CD4-positive, alpha-beta T cell treated with Interleukin-15 for 4 hours (primary cell): ENCODE data around the gene LHPP.

Experiments
- DNase-seq: peaks from one replicate; pipeline ENCODE4 v3.0.0-alpha.2; 2020; ENCODE audit warnings: low spot score

LHPP gene

DNA sequence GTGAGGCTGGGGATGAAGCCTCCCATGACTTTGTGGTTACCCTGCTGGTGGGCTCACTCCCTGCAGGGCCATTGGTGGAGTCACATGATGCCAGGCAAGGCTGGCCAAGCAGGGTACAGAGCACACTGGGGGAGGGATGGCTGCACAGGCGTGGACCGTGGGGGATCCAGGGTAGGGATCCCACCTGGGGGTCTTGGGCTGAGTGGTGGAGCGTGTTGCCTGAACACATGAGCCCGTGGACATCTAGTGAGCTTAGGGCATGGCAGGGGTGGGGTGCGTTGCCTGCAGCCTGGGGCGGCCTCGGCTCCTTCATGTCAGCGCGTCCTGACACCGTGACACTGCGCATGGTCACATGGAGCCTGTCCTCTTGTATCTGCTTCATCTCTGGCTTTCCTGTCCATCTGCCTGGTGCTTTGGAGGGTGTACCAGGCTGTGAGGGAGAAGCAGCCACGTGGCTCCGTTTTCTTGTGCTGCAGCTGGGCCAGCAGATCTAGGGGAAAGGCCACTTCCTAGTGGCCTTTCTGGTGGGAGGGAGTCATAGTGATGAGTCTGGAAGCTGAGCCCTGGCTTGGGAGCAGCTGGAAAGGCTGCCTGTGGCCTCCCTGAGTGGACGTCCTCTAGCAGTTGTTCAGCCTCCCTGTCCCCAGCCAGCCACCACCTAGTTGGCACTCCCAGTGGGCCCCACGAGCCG lies 96.2 kb downstream of the LHPP start:
- no peak for DNase-seq

DNA sequence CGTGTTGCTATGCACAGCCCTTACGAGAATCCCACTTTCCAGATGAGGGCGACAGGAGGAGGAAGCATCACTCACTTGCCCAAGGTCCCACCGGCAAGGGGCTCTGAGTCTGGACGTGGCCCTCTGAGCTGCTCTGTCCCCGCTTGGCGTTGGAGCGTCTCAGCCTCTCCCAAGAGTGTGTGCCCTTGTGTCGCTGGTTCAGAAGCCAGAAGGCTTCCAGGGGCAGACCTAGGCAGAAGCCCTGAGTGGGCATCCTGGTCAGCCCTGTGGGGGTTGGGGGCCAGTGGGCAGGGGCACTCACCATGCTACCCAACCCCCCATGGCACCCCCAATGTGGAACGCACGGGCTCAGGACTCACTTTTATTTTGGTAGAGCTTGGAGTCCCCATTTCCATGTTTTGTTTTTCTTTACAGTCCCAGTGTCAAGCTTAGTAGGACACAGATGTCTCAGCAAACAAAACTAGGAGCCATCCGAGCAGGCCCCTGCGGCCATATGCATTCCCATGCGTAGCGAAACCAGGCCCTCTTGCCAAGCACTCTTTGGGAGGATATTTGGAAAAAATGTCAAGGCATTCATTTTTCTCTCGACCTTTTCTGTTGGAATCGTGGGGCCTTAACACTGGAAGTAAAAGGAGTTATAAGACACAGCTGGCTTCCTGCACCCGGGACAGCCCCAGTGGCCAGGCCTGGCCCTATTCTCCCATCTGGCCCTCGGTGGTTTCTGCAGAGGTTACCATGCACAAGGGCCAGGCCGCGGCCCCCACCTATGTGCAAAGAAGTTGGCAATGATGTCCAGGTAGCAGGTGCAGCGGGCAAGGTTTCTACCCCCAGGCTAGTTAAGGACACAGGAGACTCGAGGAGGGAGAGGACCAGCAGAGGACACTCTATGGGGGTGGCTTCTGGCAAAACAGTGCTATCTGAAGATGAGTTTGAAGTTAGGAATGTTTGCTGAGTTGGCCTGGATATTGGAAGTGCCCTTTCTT lies 97.0 kb downstream of the LHPP start:
- DNase-seq: no peak

DNA sequence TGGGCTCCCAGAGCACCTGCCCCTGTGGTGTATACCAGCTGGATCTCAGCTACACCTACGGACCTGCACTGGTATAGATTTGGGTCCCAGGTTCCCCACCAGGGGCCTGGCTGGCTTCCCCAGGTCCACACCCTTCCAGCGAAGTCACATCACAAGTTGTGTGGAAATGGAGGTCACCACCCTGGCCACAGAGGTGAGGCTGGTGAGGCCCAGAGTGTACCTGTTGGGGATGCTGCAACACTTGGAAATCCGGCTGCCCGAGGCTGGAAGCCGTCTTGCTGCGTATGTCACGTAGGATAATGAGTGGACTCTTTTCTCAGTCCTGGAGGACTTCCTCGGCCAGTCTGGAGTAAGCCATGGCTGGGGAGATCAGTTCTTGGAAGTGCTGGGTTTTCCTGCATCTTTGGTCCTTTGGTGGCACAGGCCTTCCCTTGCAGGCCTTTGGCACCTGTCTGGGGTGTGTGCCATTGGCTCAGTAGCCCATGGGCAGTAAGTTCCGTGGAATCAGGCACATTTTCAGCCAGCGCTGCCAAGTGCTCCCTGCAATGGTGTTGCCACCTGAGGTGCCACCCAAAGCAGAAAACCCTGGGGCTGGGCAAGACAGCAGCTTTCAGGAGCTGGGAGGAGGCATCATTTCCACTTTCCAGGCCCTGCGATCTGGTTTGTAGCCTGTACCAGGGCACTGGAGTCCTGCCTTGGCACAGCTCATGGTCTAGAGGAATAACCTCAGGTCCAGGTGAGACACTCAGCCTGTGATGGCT lies 97.9 kb downstream of the LHPP start:
- no peak for DNase-seq

DNA sequence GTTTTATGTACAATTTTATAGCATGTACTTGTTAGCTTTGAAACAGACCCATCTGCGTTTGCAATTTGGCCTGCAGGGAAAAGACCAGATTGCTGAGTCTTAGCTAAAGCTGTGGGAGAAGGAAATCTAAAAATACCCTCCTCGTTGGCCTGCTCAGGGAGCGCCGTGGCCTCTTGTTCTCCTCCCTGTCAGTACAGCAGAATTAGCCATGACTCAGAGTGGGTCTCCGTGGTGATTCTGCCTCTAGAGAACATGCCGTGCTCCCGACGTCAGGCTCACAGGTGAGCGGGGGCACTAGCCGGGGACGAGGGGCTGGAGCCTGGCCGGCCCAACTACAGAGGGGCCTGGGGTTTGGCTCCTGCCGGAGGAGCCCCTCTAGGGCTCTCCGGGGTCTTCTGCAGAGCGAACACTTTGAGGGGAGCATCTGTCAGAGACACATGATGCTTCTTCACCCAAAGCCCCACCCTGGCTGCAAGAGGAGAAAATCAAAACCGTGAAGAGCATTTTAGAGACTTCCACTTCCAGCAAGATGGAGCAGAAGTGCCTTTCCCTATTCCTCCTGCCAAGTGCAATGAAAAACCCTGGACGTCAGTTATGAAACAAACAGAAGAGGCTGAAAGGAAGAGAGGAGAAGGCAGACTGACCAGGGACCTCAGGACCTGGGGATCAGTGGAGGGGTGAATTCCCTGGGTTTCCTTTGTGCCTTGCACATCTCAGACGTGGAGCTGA lies 98.9 kb downstream of the LHPP start:
- DNase-seq: no peak

DNA sequence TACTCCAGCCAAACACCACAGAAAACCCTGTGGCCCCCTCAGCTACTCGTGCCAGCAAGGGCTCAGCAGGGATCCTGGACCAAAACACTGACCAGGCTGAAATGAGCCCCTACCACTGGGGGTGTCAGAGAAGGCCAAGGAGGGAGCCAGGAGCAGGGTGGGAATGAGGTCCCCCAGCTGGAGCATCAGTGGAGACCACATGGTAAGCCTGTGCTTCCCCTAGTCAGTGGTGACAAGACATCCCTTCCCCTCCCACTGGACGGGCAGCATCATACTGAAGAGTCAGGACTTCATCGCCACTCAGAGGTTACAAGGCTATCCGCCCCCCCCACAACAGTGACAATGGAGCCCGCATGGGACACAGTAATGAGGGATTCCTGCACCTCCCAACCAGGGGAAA lies 99.6 kb downstream of the LHPP start:
- DNase-seq: no peak

DNA sequence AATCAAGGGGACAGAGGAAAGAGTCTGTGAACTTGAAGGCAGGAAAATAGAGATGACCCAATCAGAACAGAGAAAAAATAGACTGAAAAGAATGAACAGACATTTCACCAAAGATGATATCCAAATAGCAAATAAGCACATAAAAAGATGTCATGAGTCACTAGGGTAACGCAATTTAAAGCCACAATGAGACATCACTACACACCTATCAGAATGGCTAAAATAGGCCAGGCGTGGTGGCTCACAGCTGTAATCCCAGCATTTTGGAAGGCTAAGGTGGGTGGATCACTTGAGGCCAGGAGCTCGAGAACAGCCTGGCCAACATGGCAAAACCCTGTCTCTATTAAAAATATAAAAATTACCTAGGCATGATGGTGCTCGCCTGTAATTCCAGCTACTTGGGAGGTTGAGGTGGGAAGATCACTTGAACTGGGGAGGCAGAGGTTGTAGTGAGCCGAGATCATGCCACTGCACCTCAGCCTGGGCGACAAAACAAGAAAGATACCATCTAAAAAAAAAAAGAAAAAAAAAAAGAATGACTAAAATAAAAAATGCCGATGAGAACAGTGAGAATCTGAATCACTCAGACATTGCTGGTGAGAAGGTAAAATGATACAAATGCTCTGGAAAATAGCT lies 100.9 kb downstream of the LHPP start:
- no peak for DNase-seq

DNA sequence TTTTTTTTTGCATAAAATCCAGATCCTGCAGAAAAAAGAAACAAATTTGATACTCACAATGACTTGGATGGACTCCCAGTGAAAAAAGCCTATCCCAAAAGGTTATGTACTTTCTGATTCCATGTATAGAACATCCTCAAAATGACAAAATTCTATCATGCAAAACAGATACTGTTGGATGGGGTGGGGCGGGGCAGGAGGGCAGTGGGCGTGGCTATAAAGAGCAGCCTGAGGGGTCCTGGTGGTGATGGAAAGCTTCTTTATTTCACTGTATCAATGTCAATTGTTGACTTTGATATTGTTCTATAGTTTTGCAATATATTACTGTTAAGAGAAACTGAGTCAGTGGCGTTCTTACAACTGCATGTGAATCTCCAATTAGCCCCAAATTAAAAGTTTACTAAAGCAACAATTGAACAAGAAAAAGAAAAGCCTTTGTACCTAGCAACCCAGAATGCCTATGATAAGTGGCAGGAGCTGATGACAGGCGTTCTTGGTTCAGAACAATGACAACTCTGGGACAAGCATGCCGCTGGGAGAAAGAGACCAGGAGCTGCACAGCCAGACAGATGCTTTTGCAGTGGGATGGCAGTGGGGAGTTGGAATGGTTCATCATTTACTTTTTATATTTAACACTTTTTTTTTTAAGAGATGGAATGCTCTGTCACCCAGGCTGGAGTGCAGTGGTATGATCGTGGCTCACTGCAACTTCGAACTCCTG lies 101.9 kb downstream of the LHPP start:
- DNase-seq: no peak

DNA sequence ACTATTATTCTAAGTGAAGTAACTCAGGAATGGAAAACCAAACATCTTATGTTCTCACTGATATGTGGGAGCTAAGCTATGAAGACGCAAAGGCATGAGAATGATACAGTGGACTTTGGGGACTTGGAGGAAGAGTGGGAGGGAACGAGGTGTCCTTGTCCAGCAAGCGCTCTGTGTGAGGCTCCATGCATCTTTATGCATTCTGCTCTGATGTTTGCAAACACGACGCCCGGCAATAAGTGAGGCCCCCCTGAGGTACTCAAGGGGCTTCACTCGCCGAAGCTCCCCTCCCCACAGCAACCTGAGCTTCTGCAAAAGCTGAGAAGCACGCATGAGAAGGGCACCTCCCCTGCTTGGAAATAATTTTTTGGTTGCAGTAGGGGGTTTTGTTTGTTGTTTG lies 103.3 kb downstream of the LHPP start:
- no peak for DNase-seq

DNA sequence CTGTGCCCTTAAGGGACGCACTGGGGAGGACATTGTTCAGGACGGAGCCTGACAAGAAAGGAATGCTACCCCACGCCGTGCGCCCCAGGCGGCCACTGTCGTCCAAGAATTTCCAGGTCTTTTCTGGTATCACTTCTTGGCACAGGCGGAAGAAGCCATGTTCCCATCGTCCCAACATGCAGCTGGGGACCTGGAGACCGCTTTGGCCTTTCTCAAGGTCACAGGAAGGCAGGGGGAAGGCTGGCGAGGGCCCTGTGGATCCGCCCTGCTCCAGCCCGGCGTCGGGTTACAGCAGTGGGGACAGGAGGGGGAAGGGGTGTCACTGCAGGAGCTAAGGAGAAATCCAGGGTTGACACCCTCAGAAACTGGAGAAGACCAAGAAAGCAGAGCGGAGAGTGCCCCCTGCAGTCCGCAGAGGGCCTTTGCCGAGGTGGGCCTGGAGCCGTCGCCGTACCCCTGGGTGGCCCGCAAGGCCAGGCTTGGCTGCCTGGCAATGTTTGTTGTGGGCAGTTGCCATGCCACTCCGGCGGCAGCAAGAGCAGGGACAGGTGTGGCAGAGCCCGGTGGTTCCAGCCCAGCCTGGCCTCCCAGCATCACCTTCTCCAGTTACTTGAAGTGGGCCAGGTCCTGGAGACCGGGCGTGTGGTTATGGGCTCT lies 104.1 kb downstream of the LHPP start:
- no peak for DNase-seq

DNA sequence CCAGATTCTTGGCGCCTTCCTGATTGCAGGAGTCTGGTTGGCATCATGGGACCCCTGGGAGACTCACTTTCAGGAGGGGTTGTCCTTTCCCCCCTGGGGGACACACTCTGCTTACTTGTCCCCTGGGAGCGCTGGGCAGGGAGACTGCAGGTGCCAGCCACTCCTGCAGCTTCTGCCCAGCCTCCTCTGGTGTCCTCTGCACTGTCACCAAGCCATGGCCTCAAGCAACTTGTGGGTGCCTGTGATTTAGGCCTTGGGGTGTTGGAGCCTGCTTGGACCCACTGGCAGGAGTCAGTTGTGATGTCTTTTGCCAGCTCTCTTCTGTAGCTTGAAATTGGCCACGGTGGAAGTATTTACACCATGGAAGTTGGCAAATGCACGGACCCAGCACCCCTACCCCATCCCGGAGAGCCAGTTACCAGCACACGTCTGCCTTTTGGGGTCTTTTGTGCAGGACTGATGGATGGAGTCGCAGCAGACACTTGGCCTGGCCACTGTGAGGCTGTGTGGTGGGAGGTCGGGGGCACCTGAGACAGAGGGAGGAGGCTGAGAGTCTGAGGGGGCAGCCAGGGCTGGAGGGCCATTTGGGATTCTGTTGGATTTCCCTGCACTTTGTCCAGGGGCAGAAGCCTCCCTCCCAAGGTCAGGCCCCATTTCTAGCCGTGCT lies 104.7 kb downstream of the LHPP start:
- no peak for DNase-seq

DNA sequence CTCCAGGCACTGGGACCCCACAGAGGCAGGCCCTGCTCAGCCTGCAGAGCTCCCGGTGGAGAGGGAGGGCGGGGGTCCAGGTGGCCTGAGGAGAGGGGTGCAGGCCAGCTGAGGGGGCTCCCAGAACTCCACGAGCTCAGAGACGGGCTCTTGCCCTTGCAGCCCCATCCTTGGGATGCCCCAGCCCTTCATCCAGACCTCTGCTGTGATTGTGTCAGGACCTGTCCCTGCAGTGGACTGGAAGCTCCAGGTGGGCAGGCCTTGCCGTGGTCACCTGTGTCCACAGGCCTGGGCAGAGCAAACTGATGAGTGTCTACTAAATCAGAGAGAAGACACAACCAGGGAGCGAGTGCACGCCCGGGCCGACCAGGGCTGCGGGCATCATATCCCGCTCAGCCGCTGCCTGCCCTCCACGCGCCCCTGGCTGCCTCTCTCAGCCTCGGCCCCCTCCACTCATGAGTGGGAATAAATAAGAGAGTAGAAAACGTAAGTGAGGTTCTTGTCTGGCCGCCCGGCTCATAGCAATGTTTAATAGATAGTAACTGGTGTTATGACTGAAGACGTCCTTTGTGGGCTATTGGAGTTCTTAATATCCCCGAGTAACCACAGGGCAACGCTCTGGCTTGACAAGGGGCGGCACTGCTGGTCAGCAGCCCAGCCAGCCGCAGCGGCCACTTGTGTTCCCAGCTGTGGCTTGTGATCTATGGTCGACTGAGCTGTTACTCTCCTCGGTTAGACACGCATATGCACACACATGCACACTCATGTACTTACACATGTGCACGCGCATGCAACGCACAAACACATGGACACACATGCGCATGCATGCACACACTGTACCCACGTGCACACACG lies 105.6 kb downstream of the LHPP start:
- DNase-seq: no peak

DNA sequence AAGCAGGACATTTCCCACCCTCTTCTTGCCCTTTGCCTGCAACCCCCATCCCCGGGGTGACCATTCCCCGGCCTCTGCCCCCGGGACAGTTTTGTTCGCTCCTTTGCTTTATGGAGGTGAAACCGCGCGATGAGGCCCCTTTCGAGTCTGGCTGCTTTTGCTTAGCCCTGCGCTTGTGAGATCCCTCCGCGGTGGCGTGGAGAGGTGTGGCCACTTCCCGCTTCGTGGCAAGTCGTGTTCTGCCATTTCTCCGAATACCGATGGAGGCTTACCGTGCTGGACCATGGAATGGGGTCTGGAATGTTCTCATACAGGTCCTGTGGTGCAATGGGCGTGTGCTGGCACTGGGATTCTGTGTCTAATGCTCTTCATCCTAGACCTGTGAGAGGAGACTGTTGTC lies 106.7 kb downstream of the LHPP start:
- DNase-seq: no peak

DNA sequence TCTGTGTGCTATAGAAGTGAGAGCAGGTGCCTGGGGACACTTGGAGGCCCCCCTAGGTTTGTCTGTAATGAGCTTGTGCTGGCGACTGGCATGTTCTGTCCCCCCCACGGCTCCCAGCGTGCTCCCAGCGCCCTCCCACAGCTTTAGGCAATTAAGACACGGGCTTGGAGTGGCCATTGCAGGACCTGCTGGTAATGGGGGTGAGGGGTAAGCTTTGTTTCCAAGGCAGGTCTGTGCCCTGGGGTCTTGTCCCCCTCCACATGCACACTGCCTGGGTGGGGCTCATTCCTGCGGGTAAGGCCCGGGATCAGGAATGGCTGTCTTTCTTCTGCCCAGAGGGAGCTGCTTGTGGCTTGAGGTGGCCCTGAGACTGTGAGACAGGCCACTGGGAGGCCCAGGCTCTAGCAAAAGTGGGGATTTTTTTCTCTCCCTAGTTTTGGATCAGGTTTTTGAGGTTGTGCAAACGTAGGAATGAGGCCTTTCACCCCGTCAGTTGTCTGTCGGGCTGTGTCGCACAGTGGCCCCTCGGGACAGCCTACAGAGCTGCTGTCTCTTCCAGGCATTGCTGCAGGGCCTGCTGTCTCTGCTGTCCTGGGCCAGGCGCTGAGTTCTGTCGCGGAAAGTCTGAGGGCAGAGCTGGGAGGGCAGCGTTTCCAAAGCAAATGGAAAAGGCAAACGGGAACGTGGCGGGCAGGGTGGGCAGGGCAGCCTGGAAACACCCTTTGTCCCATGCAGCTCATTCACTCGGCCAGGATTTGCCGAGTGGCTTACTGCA lies 107.4 kb downstream of the LHPP start:
- DNase-seq: no peak

DNA sequence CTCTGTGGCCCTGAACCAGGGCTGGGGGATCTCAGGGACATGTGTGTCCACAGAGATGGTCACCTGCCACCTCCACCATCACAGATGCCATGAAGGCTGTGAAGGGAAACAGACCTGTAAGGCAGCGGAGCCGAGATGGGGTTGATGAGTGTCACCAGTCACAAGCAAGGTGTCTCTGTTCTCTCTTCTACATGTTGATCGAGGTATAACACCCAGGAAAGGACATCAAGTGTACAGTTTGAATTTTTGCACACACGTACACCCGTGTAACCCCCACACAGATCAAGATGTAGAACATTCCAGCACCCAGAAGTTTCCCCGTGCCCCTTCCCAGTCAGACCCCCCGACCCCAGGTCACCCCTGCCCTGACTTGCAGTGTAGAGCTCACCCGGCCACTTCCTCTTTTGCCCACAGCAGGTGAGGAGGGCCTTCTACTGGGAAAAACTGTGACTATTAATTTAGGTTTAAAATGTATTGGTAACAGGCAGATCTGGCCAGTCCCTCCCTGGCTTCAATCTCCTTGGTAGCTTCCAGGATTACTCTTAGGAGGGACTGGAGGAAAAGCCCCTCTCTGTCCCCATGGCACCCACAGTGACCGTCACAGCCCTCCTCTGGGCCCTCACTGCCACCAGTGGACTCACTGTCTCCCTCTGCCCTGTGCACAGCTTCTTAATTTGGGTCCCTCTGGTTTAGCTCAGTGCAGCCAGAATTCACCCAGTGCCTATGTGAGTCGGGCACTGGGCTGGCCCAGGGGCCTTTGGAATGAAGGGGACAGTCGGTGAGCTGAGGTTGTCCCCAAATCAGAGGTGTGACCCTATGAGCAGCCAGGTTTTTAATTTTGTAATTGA lies 108.2 kb downstream of the LHPP start:
- DNase-seq: no peak

DNA sequence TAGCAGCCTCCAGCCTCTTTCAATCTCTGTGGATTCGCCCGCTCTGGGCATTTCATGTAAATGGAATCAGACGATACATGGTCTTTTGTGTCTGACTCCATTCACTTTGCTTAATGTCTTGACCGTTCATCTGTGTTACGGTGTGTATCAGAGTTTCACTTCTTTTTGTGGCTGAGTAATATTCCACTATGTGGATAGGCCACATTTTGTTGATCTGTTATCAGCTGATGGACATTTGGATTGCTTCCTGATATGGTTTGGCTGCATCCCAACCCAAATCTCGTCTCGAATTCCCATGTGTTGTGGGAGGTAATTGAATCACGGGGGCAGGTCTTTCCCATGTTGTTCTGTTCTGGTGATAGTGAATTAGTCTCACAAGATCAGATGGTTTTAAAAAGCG lies 109.0 kb downstream of the LHPP start:
- DNase-seq: no peak

DNA sequence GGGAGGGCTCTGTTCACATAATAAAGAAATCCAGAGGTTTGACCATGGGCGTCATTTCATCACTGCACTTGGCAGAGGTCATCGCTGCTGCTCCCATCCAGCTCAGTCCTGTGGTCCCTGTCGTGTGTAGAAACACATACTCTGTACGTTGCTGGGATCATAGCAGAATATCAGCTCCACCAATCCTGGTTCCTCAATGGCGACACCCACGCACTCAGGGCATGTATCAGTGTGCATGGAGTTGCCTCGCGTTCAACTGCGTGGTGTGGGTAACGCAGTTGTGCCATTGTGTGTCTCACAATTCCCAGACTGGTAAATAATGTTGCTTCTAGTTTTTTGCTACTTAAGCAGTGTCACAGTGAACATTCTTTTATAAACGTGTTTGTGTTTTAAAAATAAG lies 111.1 kb downstream of the LHPP start:
- DNase-seq: no peak
